Tibial nerve (tissue), 4 donors: Measurements from ENCODE around the gene KCNK4.

Experiments
- EP300 ChIP-seq, 2 donors: sonication (generic); formaldehyde crosslinking; IDR thresholded peaks; one replicate each; pipeline ENCODE4 v1.6.1; 2017; ENCODE audit warnings: antibody characterized with exemption in 2 of 2, mild to moderate bottlenecking in 1 of 2
- POLR2A ChIP-seq, 2 donors: fragments of 450-650 bp; IDR thresholded peaks; one replicate each; pipeline ENCODE4 v1.6.1; 2017; ENCODE audit warnings: antibody characterized with exemption in 2 of 2, mild to moderate bottlenecking in 2 of 2, moderate library complexity in 2 of 2
- TF ChIP-seq, protein P1 (sequence below), 5 experiments: fragments of 200-600 bp in 3 of 5; fragments of 450-650 bp in 2 of 5; sonication (generic) in 3 of 5; IDR thresholded peaks; one replicate each; pipeline ENCODE4 v1.5.1; 2016 to 2019; ENCODE audit warnings: antibody characterized with exemption in 5 of 5, mild to moderate bottlenecking in 3 of 5, moderate library complexity in 2 of 5

DNA sequence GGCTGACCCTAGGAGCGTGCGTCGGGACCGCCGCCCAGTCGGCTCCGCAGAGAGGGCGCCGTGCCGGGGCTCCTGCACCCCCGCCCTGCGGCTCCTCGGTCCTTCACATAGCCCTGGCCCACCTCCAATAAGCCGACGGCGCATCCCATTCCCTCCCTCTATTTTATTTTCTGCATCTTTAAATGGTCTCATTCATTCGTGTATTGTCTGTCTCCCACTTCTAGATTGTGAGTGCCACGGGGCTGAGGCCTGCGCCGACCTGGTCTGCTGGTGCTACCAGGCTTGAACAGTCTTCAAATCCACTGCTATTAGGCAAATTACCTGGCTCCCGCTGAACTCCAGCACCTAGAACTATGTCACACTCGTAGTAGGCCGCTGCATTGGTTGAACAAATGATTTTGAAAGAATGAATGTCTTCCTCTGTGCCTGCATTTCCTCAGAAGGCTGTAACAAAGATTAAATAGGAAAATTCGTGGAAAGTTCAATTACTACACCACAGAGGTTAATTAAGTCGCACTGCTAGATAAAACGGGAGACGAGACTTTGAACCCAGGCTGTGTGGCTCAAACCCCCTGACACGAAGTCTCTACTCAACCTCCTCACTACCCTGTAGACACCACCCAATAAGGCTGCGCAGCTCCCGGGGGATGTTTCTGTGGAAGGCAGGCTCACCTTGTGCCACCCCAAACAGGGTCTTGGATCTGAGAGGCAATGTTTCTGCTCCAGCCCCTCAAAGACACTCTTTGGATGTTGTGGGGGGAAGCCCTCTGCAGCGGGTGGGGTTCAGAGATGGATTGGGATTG is 43.2 kb upstream of the KCNK4 start:
- TF ChIP-seq, protein P1, sequence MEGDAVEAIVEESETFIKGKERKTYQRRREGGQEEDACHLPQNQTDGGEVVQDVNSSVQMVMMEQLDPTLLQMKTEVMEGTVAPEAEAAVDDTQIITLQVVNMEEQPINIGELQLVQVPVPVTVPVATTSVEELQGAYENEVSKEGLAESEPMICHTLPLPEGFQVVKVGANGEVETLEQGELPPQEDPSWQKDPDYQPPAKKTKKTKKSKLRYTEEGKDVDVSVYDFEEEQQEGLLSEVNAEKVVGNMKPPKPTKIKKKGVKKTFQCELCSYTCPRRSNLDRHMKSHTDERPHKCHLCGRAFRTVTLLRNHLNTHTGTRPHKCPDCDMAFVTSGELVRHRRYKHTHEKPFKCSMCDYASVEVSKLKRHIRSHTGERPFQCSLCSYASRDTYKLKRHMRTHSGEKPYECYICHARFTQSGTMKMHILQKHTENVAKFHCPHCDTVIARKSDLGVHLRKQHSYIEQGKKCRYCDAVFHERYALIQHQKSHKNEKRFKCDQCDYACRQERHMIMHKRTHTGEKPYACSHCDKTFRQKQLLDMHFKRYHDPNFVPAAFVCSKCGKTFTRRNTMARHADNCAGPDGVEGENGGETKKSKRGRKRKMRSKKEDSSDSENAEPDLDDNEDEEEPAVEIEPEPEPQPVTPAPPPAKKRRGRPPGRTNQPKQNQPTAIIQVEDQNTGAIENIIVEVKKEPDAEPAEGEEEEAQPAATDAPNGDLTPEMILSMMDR (IDR thresholded peaks at IDR 0.05), result no peak
- no peak for TF ChIP-seq POLR2A (IDR thresholded peaks at IDR 0.05)
- no peak for TF ChIP-seq EP300 (IDR thresholded peaks at IDR 0.05)
